Fibroblast of skin of left biceps (primary cell): Measurements from ENCODE around the gene PDE8A.
"Not testable (repeated sequence)": the region's sequence is repeated elsewhere in the genome, so short reads cannot be mapped to it uniquely, and the experiment has no call there.

Source experiments
- DNase-seq, 2 experiments: peaks; one replicate each; pipeline ENCODE4 v3.0.0-alpha.2; 2013; ENCODE audit warnings: low read depth in 2 of 2

Gene PDE8A

DNA sequence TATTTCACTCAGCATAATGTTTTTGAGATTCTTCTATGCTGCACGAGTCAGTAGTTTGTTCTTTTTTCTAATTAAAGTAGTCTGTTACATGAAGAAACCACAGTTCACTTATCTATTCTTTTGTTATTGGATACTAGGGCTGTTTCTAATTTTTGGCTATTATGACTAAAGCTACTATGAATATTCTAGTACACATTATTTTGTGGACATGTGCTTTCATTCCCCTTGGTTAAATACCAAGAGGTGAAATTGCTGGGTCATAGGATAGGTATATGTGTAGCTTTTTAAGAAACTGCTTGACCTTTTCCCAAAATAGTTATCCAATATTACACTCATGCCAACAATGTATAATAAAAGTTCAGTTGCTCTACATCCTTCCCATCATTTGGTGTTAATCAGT is 8.9 kb downstream of the PDE8A start:
- DNase-seq, result no peak

DNA sequence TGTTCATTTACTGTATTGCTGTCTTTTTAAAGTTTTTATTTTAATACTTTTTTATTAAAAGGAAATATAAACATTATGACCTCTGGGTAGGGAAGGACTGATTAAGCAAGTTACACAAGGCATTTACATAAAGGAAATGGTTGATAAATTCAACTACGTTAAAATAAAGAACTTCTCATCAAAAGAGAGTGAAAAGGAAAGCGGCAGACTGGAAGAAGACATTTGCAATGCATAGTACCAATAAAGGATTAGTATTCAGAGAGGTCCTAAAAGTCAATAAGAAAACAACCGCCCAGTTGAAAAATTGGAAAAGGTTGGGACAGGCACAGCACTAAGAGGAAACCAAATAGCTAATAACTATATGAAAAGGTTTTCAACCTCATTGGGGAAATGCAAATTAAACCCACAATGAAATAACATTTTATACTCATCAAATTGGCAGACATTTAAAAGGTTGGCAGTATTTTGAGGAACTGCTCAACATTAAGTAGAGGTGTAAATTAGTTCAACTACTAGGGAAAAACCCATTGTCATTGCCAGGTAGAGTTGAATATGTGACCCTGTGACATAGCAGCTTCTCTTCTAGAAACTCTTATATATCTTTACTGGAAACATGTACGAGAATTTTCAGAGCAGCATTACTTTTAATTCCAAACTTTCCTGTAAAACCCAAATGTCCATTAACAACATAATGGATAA is 9.5 kb downstream of the PDE8A start:
- DNase-seq, result no peak

DNA sequence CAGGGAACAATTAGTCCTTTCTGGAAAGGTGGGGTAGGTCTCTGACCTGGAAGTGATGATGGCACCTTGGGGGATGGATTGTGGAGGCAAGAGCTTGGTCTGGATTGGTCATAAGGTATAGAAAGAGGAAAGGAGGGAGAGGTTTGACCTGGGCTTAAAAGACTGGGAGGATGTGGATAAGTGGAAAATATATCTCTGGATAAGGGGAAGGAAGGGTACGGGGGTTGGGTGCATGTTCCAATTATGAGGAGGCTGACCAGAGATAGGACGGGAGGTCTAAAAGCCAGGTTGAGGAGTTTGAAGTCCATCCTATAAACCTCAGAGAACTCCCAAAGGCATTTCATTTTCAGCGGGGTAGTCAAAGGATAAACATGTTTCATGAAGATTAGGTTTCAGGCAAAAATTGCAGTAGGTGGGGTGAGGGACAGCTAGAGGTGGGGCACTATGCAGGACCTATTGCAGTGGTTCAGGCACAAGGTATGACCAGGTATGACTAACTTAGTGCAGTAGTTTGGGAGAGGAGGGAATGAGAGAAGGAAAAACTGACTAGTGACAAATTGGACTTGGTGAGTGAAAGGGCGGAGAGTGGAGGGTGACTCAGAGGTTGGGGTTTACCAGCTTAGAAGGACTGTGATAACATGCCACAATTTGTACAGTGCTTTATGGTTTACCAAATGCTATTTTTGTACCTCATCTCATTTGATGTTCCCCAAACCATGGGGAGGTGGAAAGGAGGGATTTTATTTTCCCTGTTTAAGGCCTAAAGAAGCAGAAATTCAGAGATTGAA is 10.7 kb downstream of the PDE8A start:
- DNase-seq, result no peak

DNA sequence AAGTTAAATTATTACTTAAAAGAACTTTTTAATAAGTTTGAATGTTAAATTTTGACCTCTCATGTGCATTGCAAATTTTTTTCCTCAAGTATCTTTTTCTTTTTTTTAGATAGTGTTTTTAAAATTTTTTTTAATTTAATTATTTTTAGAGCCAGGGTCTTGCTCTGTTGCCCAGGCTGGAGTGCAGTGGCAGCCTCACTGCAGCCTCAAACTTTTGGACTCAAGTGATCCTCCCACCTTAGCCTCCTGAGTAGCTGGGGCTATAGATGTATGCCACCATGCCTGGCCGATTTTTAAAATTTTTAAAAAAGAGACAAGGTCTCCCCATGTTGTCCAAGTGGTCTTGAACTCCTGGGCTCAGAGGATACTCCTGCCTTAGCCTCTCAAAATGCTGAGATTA is 14.4 kb downstream of the PDE8A start:
- DNase-seq, result no peak

DNA sequence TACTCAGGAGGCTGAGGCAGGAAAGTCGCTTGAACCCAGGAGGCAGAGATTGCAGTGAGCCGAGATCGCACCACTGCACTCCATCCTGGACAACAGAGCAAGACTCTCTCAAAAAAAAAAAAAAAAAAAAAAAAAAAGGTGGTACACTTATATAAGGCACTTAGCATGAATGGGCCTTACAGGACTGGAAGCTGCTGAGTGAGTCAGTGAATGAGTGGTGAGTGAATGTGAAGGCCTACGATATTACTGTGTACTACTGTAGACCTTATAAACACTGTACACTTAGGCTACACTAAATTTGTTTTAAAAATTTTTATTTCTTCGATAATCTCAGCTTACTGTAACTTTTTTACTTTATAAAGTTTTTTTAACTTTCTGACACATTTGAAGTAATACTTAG is 15.1 kb downstream of the PDE8A start:
- DNase-seq, result not testable (repeated sequence)

DNA sequence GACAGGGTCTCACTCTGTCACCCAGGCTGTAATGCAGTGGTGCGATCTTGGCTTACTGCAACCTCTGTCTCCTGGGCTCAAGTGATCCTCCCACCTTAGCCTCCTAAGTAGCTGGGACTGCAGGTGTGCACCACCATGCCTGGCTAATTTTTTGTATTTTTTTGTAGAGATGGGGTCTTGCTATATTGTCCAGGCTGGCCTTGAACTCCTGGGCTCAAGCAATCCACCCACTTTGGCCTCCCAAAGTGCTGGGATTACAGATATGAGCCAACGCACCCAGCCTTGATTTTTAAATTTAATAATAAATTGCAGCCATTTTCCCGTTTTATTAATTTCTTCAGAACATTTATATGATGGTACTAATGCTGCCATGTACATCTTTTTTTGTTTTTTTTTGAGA is 15.6 kb downstream of the PDE8A start:
- DNase-seq, result not testable (repeated sequence)

DNA sequence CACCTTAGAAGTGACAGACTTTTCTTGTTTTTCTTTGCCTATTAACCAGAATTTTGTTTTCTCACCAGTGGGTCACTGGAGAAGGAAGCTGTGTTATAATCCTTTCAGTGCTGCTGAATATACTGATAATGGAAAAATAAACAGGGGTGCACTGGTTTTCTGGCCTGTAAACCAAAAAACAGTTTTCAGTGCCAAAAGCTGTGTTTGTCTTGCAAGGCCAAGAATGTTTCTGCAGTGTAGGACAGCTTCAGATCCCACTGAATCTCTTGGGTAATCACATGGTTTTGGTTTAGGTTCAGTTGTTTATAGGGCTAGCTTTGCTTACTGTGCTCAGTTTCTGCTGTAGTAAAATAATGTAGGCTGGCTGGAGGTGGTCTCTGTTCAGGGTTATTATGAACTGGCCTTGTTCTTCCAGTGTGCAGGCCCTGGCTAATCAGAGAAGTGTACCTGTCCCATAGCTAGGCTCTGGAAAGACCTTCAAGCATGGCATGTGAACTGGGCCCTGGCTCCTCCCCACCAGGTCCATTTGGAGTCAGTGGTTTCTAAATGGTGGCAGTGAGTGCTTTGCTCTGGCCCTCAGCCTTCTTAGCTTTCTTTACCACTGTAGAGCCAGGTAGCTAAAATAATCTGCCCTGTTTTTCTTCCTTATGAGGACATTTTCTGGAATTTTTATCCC is 18.7 kb downstream of the PDE8A start:
- no peak for DNase-seq

DNA sequence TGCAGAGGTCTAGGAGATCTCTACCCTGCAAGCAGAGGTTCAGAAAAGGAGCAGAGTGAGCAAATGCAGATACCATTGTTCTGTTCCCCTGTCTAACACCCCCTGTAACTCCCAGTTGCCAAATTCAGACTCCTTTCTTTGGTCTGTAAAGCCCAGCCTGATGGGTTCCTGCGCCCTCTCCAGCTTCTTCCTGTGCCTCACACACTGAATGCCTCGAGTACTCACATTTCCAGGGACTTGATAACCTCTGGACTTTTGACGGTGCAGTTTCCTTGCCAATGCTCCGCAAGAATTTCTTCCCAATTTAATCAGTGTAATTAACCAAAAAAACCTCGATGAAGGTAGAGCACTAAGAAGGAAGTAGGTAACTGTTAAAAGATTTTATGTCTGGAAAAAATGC is 19.3 kb downstream of the PDE8A start:
- DNase-seq, result no peak

DNA sequence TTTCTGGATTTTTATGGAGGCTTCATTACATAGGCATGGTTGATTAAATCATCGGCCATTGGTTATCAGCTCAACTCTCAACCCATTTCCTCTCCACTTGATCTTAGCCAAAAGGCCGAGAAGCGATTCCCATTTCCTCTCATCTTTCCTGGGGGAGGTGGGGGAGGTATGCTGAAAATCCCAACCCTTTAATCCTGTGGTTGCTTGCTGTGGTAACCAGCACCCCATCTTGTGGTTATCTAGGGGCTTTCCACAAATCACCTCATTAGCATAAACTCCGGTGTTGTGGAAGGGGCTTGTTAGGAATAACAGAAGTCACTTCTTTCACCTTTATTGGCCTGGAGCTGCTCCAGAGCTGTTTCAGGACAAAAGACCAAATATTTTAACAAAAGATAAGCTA is 20.9 kb downstream of the PDE8A start:
- DNase-seq, result no peak

DNA sequence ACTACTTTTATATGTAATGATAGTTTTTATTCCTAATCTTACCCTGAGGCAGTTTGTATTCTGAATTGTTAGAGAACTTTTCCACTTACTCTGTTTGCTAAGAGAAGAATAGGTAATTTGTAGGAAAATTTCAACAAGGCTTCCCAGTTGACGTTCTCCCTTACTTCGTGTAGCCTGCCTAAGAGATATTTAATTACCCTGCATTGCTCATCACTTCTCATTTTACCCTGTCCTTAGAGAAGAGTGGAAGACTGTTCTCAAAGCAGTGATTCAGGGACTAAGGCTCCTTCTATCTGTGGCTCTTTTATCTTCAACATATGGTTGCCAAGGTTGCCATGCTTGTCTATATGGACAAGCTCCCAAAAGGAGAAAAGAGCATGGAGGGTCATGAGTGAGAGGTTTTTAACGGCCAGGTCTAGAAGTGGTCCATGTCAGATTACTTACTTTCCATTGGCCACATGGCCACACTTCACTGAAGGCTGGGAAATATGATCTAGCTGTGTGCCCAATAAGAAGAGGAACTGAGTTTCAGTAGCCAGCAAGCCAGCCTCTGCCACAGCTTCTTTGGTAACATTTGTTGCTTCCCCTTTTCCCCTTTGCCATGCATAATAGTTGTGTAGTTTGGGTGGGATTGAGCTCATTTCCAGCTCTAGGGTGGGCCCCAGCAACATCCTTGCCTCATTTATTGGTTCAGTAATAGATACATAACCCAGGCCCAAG is 22.1 kb downstream of the PDE8A start:
- no peak for DNase-seq

DNA sequence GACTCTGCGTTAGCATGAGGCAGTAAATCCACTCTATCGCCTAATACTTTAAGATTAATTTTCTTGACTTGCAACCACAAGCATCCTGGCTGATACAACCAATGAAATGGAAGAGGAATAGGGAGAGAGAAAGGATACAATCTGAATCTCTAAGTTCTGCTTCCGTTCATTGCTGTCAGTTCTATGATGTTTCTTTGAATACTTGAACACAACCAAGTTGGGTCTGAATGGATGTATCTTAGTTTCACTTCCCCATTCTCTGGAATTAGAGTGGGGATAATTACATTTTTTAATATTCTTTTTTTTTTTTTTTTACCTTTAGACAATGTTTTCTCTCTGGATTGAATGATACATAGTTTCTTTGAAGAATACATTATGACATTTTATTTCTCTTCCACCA is 22.9 kb downstream of the PDE8A start:
- DNase-seq, result no peak

DNA sequence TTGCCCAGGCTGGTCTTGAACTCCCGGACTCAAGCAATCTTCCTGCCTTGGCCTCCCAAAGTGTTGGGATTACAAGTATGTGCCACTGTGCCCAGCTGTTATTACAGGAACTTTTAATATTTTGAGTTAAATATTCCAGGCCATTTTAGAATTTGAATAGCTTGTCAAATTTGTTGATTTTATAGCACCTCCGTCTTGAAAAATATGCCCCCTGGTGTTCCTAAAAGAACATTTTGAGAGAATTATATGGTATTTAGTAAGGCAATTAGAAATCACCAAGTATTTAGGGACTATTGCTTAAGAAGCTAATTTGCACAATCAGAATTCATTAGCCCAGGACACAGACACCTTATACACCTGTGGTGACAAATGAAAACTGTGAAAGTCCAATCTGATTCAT is 23.7 kb downstream of the PDE8A start:
- no peak for DNase-seq

DNA sequence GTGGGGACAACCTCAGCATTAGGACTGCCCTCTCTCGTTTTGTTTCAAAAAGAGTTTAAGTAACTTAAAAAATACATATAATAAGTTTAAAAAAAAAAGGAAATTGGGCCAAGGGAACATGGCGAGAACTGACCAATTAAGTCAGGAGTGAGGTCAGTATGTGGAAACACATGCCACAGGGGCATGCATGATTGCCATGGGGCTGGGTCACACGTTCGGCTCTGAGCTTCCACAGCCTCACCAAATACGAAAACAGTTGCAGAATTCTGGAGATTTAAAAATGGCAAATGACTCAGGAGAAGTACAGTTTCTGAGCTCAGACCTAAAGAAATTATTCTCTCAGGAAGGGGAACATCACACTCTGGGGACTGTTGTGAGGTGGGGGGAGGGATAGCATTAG is 24.1 kb downstream of the PDE8A start:
- no peak for DNase-seq

DNA sequence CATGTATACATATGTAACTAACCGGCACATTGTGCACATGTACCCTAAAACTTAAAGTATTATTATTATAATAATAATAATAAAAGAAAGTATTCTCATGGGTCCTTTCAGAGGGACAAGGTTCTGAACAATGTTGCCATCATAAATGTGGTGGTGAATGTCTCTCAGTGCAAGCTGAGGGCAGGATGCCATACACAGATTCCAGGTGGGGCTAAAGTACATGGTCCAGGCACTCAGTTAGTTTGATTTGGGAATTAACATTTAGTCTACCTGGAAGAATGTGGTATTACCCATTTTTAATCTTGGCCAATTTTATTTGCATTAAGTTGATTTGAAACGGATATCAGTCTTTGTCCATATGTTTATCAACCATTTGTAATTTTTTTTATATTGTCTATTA is 24.5 kb downstream of the PDE8A start:
- DNase-seq, result no peak

DNA sequence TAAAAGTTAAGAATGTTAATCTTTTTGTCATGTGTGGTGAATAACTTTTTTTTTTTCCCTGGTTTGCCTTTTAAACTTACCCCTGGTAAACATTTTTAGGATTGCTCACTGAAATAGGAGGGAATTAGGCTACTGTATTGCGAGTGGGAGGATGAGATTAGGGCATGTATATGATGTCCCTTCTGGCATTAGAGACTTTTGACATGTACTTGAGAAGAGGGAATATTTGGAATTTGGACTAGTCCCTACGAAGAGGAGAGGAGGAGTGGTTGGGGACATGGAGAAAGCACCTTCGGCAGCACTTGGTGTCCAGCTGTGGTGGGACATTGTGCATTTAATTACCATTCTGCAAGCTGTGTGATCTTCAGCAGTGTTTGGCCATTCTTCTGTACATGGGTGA is 25.0 kb downstream of the PDE8A start:
- DNase-seq, result no peak

DNA sequence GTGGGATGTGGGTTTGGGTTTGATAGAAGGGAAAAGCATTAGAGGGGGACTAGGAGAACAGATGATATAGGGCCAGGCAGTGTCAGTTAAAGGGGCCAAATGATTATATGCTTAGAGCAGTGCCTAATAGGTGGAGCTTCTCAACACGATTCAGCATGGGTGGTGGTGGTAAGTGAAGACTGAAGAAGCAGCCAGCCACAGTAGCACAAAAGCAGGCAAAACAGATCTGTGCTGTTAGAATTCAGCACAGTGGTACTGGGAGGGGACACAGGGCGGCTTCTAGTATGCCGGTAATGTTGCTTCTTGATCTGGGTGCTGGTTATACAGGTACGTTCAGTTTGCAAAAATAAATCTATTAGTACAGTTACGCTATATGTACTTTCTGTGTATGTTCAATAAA is 25.5 kb downstream of the PDE8A start:
- DNase-seq, result no peak

DNA sequence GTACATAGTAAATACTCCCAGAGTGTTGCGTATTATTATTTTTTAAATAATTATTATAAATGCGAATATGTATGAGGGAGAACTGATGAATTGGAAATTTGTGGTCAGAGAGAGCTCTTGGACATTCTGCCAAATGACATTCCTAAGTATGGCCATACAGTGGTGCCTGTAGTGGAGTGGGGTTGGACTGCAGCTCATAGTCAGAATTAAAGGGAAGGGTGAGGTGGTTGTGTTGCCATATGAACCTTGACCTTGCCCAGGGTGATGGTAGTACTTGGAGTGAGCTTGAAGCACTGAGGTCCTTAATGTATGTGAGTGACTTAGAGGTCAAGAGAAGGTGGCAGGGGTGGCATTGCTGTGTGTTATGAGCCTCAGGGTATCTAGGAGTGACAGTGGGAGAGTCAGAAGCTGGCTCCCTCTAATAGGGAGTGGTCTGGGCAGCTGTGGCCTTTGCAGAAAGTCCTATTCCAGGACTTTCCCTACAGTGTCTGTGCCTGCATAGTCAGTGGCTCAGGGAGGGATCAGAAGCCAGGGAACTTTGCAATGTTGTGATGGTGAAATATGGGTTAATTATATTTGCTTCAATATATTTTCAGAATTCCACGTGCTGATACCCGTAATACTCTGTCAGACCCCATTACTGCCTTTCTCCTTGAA is 26.2 kb downstream of the PDE8A start:
- no peak for DNase-seq

DNA sequence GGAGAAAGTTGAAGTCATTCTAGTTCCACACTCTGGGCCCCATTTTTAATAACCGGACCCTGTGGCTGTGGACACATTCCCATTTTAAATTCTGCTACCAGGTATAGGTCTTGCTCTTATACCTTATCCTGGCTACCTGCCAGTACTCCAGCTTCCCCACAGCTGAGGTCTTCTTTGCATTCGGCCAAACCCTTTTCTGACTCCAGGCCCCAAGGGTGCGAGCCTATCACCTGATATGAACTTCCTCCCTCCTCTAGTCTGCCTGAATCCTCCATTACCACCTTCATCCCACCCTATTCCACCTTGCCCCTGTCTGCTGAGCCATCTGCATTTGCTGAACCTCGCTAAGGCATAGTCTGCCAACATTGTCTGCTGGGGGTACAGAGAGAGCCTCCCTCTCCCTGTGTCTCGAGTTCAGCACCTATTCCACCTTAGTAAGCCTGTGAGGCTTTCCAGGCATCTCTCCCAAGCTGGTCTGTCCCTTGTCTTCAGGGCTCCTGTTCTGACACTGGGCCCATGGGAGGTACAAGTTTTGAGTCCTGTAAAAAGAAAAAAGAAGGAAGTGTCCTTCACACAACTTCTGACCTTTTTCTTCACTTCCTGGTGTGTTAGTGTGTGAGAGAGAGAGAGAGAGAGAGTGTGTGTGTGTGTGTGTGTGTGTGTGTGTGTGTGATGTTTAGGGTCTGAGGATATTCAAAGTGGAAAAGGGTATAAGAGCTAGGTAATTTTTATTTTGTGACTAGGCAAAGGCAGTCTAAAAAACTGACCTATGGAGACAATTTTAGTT is 27.0 kb downstream of the PDE8A start:
- no peak for DNase-seq

DNA sequence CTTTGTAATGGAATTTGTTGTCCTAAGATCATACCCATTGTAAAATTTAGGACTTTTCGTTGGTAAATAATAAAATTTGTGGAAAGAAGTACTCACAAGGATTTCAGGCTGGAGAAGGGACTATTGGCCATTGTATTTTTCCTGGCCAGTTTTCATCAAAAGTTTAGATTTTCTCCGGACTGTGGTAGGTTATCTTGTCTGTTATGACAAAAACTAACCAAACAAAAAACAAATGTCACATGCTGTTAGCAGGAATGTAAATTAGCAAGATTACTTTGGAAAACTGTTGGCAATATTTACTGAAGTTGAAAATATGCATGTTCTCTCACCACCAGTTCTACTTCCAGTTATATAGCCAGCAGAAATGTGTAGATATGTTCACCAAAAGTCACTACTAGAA is 27.8 kb downstream of the PDE8A start:
- DNase-seq, result no peak

DNA sequence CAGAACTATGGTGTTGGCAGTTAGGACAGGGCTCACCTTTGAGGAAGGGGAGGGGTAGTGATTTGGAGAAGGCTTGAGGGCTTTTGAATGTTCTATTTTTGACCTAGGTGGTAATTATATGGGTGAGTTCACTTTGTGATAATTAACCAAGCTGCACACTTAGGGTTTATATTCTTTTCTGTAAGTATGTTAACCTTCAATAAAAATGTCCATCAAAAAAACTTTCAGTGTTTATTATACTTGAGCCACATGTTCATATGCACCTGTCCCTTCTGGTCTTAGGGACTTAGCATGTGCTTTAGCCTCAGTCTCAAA is 28.4 kb downstream of the PDE8A start:
- no peak for DNase-seq
